ENCODE results near the gene FOXL3.

FOXL3 gene

DNA sequence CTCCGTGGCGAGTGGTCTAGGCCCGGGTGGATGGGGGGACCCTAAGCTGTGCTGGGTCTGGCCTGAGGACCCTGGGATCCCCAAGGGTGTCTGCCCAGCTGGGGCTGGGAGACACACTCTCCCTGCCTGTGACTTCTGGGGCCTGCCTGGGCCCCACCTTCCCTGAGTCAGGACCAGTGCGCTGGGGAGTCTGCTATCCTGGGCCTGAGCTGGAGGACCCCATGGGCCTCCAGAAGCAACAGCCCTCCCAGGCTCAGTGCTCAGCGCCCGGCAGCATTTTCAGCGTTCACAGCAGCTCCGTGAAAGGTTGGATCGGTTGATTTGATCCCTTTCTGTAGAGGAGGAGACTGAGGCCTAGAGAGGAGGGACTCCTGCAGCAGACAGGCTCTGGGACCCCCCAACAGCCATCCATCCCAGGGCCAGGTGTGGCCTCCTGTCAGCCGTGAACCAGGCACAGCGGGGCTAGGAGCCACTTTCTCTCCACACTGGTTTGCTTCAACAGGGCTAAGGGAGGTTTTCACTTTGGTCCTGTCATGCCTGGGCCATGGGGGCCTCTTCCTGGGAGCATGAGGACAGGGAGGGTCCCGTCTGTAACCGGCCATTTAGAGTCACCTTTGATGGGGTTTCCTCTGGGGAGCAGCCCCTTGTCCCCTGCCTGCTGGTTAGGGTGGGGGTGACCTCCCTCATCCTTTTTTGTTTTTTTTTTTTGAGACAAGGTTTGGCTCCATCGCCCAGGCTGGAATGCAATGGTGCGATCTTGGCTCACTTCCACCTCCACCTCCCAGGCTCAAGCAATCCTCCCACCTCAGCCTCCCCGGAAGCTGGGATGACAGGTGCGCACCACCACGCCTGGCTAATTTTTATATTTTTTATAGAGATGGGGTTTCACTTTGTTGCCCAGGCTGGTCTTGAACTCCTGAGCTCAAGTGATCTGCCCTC, 12.4 kb downstream of the FOXL3 start:
- no peak for DNase-seq (ENCODE audit: low read depth)

DNA sequence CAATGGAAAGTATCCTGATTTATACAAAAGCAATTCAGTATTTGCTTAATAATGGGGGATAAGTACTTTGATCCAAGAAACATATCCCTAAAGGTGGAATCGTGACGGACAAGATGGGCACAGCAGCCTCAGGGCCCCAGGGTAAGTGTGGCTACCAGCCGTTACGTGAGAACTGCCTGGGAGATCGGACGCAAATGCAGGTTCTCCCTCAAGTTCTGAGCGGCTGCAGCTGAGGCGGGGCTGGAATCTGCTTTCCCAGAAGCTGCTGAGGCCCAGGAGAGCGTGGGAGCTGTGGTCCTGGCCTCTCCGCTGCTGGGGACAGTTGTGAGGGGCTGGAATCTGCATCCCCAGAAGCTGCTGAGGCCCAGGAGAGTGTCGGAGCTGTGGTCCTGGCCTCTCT, 13.5 kb downstream of the FOXL3 start:
- DNase-seq (ENCODE audit: low read depth): no peak

DNA sequence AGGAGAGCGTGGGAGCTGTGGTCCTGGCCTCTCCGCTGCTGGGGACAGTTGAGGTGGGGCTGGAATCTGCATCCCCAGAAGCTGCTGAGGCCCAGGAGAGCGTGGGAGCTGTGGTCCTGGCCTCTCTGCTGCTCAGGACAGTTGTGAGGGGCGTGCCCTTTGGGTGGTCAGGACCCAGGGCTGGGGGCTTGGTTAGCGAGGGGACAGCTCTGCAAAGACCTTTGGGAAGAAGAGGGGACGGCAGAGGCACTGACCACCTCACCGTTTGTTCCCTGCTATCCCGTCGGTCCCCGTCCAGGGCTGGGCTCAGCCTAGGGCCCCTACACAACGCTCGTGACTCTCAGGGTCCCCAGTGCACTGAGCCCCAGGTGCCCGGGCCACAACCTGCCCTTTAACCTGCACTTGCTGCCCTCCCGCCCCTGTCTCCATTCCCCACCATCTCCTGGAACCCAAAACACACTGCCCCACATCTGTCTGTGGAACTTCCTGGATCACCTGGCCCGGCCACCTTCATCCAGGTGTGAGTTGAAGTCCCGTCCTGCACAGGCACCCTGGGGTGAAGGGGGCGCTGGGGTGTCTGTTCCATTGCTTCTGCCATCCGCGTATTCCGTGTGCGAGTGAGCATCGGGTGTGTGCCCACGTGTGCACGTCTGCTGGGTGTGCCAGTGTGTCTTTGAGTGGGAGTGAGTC, 14.1 kb downstream of the FOXL3 start:
- DNase-seq (ENCODE audit: low read depth): no peak

DNA sequence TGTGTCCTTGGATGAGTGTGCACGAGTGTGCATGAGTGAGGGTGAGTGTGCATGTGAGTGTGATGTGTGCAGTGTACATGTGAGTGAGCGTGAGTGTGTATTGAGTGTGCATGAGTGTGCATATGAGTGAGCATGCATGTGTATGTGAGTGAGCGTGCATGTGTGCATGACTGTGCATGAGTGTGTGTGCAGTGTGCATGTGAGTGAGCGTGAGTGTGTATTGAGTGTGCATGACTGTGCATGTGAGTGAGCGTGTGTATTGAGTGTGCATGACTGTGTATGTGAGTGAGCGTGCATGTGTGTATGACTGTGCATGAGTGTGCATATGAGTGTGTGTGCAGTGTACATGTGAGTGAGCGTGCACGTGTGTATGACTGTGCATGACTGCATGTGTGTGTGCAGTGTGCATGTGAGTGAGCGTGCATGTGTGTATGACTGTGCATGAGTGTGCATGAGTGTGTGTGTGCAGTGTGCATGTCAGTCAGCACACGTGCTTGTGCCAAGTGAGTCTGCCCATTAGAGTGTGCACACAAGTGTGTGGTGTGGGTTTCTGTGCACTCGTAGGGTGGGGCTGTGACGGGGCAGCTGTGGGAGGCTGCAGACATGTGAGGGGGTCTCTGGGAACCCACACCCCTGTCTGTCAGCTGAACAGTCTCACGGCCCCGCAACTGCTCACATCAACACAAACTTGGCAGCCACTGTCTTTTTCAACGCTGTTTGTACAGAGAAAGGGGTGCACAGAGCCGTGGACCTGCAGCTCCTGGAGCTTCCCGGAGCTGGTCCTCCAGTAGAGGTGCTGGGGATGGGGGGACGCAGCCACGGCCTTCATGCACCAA, 14.8 kb downstream of the FOXL3 start:
- no peak for DNase-seq (ENCODE audit: low read depth)

DNA sequence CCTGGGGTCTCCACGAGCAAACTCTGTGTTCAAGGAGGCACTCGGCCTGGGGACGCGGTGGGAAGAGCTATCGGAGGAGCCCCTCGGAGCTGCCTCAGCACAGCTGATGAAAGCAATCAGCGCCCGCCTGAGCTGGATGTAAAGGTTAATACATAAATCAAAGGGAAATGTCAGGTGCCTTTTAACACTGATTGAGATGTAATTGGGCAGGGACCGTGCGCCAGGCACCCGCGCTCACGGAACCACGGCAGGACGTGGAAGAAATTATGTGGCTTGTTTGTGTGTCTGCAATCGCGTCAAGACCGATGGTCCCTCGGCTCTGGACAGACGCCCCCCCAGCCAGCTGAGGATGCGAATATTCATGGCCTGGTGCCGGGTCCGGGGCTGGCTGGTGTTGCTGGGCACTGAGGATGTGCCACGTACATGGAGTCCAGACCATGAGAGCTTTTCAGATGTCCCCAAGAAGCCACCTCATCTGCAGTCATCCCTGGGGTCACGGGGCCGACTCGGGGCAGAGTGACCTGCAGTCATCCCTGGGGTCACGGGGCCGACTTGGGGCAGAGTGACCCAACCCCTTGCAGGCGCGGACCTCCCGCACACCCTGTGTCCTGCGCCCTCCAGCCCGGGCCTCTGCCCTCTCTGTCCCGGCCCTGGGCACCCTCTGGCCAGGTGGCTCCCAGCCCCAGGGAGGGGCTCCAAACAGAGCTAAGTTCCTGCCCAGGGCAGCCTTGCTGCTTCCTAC, 15.6 kb downstream of the FOXL3 start:
- DNase-seq (ENCODE audit: low read depth): no peak

DNA sequence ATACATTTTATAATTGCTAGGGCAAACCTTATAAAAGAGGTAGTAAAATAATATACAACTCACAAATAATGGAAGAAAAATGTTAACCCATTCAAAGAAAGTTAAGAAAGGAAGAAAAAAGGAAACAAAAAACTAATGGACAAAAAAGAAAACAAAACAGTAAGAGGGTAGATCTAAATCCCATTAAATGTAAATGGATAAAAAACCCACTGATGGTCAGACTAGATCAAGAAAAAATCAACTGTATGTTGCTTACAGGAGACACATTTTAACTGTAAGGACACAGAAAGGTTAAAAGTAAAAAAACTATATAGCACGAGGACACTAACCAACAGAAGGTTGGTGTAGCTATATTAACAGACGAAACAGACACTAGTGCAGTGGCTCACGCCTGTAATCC, 18.0 kb downstream of the FOXL3 start:
- DNase-seq (ENCODE audit: low read depth): no peak

DNA sequence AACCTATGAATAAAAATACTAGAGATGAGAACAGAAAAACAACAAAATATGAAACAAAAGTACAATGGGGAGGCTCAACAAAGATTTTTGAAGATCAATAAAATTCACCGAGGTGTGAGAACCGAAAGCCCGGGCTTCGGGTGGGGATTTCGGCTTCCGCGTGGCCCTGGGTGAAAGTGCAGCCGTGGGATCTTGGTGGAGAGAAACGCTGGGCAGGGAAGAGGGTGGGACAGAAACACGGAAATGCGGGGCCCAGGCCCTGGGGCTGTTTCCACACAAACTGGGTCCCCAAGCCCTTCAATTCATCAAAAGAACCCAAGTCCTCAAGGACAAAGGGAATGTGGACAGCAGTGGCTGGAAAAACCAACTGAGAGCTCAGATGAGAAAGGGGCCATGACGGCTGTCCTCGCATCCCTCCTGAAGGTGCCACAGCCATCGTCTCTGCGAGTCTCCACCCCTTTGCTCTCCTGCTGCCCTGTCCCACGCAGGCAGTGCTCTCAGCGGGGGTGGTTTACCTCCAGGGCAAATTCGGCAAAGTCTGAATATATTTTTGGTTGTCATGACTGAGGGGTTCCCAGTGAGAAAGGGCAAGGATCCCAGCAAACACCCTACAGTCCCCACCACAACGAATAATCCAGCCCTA, 19.7 kb downstream of the FOXL3 start:
- no peak for DNase-seq (ENCODE audit: low read depth)

DNA sequence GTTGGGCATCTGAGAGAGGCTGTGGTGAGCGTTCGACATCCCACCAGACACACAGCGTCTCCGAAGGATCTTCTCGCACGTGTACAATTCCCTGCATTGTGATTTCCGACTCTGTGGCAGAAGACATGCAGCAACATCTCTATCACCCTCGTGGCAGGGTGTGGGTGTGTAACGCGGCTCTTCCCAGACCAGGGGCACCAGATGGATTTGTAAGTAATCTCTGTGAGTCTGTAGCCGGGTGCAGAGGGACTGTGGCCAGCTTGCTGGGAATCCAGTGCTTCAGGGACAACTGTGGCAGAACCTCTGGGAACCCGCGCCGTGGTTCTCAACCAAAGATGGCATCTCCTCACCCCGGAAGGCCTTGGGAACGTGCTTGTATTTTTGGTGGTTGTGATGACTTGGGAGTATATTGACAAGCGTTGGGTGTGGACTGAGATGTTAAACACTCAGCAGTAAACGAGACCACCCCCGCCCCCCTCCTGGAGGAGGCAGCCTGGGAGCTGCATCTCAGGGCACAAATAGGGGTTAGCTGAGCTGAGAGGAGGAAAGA, 21.2 kb downstream of the FOXL3 start:
- no peak for DNase-seq (ENCODE audit: low read depth)

DNA sequence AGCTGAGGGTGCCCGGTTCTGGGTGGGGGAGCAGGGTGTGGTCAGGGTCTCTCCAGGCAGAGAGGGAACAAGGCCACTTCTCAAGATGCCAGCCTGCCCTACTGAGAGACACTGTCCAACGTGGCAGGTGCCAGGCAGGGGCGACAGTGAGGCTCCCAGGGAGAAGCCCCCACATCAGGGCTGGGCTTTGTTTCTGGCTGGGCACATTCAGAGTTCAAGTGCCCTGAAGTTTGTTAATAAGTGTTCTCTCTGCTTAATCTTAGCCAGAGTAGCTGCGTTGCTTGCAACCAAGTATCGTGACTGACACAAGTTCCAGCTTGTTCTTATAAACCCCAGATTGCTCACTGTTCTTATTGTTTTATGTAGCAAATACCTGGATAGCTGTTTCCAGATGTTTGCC, 21.8 kb downstream of the FOXL3 start:
- DNase-seq (ENCODE audit: low read depth): no peak

DNA sequence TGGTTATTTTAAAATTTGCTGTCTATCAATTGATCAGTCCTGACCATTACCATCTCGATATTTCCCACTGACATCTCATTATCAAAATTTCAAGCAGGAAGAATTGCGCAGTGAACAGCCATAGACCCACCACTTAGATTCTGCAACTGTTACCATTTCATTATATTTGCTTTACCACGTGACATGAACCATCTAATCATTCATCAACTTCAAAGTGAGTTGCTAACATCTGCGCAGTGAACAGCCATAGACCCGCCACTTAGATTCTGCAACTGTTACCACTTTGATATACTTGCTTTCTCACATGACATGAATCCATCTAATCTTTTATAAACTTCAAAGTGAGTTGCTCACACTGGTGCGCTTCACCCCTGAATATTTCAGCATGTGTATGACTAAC, 22.5 kb downstream of the FOXL3 start:
- no peak for DNase-seq (ENCODE audit: low read depth)

DNA sequence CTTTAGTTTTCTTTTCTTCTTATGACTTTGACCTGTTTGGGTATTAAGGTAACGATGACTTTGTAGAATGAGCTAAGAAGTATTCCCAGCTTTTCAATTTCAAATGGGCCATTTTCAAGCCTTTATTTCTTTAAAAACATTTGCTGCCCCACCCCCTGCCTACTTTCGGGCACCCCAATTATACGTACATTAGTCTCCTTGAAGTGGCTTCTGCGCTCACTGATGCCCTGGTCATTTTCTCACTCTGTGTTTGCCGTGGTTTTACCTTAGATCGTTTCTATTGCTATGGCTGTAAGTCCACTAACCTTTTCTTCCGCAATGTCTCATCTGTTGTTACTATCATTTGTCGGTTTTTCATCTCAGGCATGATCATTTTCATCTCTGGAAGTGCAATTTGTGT, 24.9 kb downstream of the FOXL3 start:
- DNase-seq (ENCODE audit: low read depth): no peak

DNA sequence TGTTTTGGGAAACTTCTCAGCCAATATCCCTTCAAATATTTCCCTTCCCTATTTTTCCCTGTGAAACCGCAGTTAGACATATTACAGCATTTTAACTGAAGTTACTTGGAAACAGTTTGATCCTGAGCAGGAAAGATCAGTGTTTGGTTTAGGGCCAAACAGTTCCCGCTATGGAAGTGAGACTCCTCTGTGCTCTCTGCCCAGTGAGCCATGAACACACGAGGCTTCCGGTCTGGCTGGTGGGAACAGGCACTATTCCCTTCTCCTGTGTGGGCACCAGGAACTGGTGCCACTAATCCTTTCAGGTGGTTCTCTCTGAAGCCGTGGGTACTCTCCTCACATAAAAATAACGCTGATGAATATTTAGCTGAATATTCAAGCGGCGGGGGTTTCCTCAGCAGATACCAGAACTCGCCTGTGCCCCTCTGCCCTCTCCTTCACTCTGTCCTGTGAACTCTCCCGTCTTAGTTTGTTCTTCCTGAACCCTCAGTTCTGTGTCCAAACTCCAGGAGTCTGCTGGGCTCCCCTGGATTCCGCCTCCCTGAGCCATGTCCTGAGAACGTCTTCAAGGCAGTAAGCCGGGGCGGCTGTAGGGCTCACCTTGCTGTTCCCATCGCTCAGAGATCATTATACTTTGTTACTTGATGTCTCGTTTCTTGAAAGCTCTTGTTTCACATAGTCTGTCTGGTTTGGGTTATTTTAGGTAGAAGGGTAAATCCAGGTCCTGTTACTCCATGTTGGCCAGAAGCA, 25.7 kb downstream of the FOXL3 start:
- no peak for DNase-seq (ENCODE audit: low read depth)

DNA sequence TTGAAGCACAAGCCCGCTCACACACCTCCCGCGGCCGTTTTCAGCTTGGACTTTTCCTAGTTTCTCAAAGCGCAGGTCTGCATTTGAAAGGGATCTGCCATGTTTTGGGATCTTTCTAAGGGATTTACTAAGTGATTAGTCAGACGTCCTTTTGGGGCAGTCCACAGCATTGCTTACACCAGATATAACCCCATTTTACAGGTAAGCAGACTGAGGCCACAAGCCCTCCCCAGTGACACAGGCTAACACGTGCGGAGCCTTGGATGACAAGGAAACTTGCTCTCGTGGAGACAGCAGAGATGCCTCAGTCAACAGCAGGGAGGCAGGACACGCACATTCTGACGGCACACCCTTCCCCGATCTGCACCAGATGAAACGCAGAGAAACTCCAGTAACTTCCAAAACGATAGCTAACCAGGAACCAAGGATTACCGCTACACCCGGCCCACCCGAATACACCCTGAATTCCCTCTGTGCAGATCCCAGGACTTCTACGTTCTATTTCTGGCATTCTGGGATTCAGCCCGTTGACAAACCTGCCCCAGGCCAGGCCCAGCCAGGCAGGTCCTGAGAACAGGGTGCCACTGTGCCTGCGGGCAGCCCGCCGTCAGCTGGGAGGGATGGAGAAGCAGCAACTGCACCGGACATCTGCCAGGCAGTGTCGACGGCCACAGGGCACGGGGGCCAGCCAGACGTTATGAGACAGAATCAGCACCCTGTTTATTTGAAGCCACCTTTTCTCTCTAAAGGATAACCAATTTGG, 27.9 kb downstream of the FOXL3 start:
- no peak for DNase-seq (ENCODE audit: low read depth)

DNA sequence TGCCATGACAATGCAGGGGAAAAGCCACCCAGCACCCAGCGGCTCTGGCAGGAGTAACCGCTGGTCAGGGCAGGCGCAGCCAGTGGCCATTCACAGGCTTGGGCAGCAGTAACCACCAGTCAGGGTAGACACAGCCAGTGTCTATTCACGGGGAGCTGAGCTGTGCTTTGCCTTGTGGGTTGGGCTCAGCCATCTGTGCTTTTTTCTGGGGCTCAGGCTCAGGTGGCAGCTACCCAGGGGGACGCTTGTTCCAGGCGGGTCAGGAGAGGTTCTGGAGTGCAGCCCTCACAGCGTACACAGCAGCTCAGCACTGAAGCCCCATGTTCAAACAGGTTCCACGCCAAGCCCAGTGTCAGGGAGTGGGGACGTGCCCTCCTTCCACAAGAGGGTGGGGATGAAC, 28.5 kb downstream of the FOXL3 start:
- no peak for DNase-seq (ENCODE audit: low read depth)

DNA sequence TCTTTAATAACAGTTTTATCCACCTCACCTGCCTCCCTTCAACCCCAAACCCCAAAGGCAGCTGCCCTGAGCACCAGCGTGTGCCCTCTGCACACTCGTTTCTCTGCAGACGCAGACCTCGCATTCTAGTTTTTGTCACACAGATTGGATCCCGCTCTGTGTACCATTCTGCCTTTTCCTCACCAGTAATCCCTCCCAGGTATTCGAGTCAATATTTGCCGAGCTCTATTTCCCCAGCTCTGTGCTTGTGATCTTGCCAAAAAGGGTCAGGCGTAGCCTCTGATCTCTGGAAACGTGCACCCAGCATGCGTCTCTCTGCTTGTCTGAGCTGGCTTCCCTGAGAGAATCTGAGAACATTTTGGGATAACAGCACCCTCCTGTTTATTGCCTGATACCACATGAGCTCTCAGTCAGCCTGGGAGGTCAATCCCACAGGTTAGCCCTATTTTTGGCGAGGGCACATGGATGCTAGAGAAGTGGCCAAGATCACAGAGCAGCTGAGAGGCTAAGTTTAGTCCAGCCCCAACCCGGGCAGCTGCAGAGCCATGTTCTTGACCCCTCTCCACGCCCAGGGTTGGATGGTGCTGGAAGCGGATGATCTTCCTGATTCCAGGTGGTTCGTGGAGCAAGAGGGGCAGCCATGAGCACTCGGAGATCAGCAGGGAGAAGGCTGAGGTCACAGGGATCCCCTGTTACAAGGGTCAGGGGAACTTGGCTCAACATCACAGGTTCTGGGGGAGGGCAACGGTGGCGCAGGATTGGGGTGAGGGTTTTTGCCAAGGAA, 29.1 kb downstream of the FOXL3 start:
- no peak for DNase-seq (ENCODE audit: low read depth)

DNA sequence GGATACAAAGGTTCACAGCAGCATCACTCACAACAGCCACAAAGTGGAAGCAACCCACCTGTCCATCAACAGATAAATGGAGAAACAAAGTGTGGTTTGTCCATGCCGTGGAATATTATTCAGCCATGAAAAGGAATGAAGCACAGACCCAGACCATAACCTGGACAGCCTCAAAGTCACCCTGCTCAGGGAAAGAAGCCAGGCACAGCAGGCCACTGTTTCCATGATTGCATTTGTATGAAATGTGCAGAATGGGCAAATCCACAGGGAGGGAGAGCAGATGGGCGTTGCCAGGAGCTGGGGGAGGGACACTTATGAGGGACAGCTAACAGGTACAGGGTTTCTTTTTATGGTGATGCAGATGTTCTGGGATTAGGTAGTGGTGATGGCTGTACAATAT, 30.3 kb downstream of the FOXL3 start:
- DNase-seq (ENCODE audit: low read depth): no peak

DNA sequence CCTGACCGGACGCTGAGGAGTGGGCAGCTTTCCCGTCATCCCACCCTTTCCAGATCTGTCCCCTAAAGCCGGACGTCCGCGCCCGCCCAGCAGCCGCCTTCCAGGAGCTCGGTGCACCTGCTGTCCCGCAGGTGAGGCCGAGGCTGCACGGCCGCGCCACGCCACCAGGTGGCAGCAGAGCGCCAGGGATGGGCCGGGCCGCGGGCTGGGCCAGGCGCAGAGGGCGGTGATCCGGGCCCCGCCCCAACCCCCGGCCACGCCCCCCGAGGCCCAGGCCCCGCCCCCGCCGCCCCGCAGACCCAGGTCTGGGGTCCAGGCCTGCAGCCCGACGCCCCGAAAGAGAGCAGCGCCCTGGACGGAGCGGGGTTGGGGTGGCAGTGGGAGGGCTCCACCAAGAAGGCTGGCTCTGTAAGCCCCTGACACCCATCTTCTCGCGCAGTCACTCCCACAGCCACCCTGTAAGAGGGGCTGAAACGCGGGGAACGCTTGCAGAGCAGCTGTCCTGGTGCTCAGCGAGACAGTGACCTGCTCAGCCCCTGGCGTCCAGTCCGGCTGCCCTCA, 32.2 kb downstream of the FOXL3 start:
- DNase-seq (ENCODE audit: low read depth): no peak

DNA sequence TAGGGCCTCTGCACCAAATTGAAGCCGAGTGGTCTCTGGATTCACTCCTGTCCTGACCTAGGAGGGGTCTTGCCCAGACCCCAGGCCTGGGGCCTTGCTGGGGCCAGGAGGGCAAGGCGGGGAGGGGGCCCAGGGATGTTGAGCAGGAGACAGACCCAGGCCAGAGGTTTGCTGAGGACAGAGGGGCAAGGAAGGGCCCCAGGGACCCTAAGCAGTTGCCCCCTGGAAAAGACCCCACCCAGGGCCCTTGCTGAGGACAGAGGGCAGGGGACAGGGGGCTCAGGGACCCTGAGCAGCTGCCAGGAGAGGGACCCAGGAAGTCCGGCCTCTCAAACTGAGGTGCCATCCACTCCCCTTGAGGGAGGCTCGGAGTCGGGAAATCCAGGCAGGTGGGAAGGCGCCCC, 32.7 kb downstream of the FOXL3 start:
- DNase-seq (ENCODE audit: low read depth): no peak
